ENCODE data around the gene FOSL1. TPM values are rescaled to one million over a fixed set of nuclear protein-coding genes. Genes with fewer than 3 reads are reported as not detected.

Gene FOSL1
- total and polyA plus RNA-seq, 2 experiments from 2014 or later = 14.6 to 17.1 TPM

DNA sequence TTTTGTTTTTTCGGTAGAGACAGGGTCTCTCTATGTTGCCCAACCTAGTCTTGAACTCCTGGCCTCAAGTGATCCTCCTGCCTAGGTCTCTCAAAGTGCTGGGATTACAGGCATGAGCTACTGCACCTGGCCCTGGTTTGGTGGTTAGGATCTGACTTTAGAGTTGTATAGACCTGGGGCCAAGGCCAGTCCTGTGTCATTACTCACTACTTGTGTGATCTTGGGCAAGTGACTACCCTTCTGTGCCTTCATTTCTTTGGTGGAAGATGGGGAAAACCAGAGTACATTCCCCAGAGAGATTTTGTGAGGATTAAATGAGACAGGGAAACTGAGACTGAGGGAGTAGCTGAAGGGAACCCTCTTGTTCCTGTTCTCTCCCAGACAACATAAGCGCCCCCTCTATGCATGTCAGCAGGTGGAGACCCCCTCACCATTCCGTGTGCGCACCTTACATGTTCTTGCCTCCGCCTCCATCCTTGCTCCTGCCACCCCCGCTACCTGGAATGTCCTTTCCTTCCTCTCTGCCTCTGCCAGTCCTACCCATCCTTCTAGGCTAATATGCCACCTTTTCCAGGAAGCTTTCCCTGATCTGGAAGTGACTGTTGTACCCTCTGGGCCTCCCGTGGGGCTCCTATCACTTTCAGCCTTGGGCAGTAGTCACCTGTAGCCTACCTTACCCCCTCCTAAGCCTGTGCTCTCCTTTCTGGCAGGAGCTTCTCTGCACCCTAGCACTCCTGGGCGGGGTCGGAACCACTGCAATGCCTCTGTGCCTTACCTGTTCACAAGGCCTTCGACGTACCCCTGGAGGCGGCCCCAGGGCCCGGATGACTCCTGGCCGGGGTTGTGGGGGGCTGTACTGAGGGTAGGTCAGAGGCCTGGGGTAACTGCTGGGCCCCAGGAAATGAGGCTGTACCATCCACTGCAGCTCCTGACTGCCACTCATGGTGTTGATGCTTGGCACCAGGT is 3.9 kb downstream of the FOSL1 start:
- H3K79me2 ChIP-seq (replicated peaks; ENCODE audit: insufficient read depth) = peaks cover 4% of the 10 kb centered on the region
- H3K9me2 ChIP-seq (ENCODE audit: insufficient read depth) = no peaks in the 10 kb centered on the region
- no peak overlapping the region for H3K27ac ChIP-seq (ENCODE audit: low read depth)
- Mint-ChIP-seq H3K27me3 (ENCODE audit: insufficient read depth, low read depth, poor library complexity) (peaks cover 47% of the 10 kb centered on the region), H3K27ac (no peak overlapping the region), H3K36me3 (ENCODE audit: low read depth) (peaks cover 9% of the 10 kb centered on the region), H3K4me3 (no peak overlapping the region; the same call in 2 of the 3 replicates), H3K9me3 (peaks cover 2% of the 10 kb centered on the region; the same call in 1 of the 3 replicates), H3K4me1 (peaks cover 22% of the 10 kb centered on the region)
- no peak overlapping the region for H3K4me2 ChIP-seq
- H4K20me1 ChIP-seq (replicated peaks; ENCODE audit: insufficient read depth) = peaks cover 7% of the 10 kb centered on the region
- H3K27me3 ChIP-seq (ENCODE audit: insufficient read depth) = peaks cover 36% of the 10 kb centered on the region
- no peak for TF ChIP-seq CREB1 (CRISPR knock-in tag; IDR thresholded peaks at IDR 0.05; ENCODE audit: low read depth)
- TF ChIP-seq, protein P1, sequence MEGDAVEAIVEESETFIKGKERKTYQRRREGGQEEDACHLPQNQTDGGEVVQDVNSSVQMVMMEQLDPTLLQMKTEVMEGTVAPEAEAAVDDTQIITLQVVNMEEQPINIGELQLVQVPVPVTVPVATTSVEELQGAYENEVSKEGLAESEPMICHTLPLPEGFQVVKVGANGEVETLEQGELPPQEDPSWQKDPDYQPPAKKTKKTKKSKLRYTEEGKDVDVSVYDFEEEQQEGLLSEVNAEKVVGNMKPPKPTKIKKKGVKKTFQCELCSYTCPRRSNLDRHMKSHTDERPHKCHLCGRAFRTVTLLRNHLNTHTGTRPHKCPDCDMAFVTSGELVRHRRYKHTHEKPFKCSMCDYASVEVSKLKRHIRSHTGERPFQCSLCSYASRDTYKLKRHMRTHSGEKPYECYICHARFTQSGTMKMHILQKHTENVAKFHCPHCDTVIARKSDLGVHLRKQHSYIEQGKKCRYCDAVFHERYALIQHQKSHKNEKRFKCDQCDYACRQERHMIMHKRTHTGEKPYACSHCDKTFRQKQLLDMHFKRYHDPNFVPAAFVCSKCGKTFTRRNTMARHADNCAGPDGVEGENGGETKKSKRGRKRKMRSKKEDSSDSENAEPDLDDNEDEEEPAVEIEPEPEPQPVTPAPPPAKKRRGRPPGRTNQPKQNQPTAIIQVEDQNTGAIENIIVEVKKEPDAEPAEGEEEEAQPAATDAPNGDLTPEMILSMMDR (conservative IDR thresholded peaks at IDR 0.05; ENCODE audit: low read depth in 2 of 2) = no peak
- DNase-seq (ENCODE audit: low spot score) = no peak
- no peaks in the 10 kb centered on the region for H3K36me3 ChIP-seq (ENCODE audit: insufficient read depth)
- peaks cover 19% of the 10 kb centered on the region for H3K4me1 ChIP-seq (ENCODE audit: insufficient read depth)
- H3K4me3 ChIP-seq = no peak overlapping the region
- peaks cover 22% of the 10 kb centered on the region for H3F3A ChIP-seq (replicated peaks; ENCODE audit: low read depth)
- ATAC-seq = no peak
- H2AFZ ChIP-seq = no peak overlapping the region

DNA sequence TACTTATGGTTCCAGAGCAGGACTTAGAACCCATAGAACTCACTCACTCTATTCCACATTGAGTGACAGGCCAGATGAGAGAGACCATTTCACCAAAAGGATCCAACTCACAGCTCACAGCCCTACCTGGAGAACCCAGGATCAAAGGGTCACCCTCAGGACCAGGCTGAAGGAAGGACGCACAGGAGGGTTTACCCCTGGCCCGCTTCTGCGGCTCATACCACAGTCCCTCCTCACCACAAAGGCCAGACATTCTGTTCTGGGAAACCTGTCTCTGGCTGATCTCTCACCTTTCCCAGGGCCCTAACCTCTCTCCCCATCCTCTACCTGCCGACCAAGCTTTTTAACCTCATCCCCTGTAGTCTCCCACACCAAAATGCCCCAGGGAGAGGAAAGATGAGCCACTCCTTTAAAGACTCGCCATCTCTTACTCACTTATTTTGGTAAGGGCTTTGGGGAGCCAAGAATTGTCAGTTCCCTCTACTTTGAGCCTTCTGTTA is 4.7 kb downstream of the FOSL1 start:
- H3K27me3 Mint-ChIP-seq (ENCODE audit: insufficient read depth, low read depth, poor library complexity) = peaks cover 40% of the 10 kb centered on the region
- ATAC-seq = no peak
- peaks cover 2% of the 10 kb centered on the region; the same call in 1 of the 3 replicates for H3K9me3 Mint-ChIP-seq
- H3K79me2 ChIP-seq (replicated peaks; ENCODE audit: insufficient read depth) = peaks cover 4% of the 10 kb centered on the region
- DNase-seq (ENCODE audit: low spot score) = no peak
- H3K27ac Mint-ChIP-seq = no peak overlapping the region
- H3K27ac ChIP-seq (ENCODE audit: low read depth) = no peak overlapping the region
- H2AFZ ChIP-seq = no peak overlapping the region
- peaks cover 15% of the 10 kb centered on the region for H3F3A ChIP-seq (replicated peaks; ENCODE audit: low read depth)
- H3K4me2 ChIP-seq = no peak overlapping the region
- H3K4me3 Mint-ChIP-seq = no peak overlapping the region; the same call in 2 of the 3 replicates
- H4K20me1 ChIP-seq (replicated peaks; ENCODE audit: insufficient read depth) = peaks cover 7% of the 10 kb centered on the region
- peaks cover 22% of the 10 kb centered on the region for H3K4me1 Mint-ChIP-seq
- no peak overlapping the region for H3K4me3 ChIP-seq
- no peak for TF ChIP-seq EZH2 (IDR thresholded peaks at IDR 0.05; ENCODE audit: low read depth, unreplicated experiment)
- TF ChIP-seq, protein P2, sequence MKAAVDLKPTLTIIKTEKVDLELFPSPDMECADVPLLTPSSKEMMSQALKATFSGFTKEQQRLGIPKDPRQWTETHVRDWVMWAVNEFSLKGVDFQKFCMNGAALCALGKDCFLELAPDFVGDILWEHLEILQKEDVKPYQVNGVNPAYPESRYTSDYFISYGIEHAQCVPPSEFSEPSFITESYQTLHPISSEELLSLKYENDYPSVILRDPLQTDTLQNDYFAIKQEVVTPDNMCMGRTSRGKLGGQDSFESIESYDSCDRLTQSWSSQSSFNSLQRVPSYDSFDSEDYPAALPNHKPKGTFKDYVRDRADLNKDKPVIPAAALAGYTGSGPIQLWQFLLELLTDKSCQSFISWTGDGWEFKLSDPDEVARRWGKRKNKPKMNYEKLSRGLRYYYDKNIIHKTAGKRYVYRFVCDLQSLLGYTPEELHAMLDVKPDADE (IDR thresholded peaks at IDR 0.05) = no peak
- no peak for TF ChIP-seq NANOG (IDR thresholded peaks at IDR 0.05; ENCODE audit: borderline replicate concordance)
- H3K27me3 ChIP-seq (ENCODE audit: insufficient read depth) = peaks cover 34% of the 10 kb centered on the region
- H3K36me3 ChIP-seq (ENCODE audit: insufficient read depth) = no peaks in the 10 kb centered on the region
- no peaks in the 10 kb centered on the region for H3K9me2 ChIP-seq (ENCODE audit: insufficient read depth)
- peaks cover 19% of the 10 kb centered on the region for H3K4me1 ChIP-seq (ENCODE audit: insufficient read depth)
- peaks cover 9% of the 10 kb centered on the region for H3K36me3 Mint-ChIP-seq (ENCODE audit: low read depth)

Measured in GM23338 (cell line).